HepG2 (cell line): ENCODE data around the gene TCFL5. TPM values are rescaled to one million over a fixed set of nuclear protein-coding genes. Genes with fewer than 3 reads are reported as not detected.

Source experiments
- ATAC-seq: fragments of 200-7000 bp; cut with Tn5 transposase; 3 replicates; pipeline ENCODE4 v1.9.1; 2020; ENCODE audit warnings: mild to moderate bottlenecking, moderate library complexity
- BruUV-seq: library from RNA; stranded (reverse); fragments of 400-500 nt; replicated peaks from 2 replicates; lab custom pipeline; 2021; lab: Mats Ljungman, UMichigan
- CTCF ChIA-PET: fragments of 300-600 bp; formaldehyde crosslinking; extraction: SDS; loops from one replicate; lab custom pipeline; 2021; ENCODE audit warnings: low total read pairs, inconsistent platforms, low intra/inter-chr PET ratio; lab: Yijun Ruan, JAX
- POLR2A ChIA-PET: fragments of 350-600 bp; sonication (Branson Sonifier 250); formaldehyde crosslinking; loops from one replicate; lab custom pipeline; 2020; ENCODE audit warnings: antibody characterized with exemption, inconsistent platforms; lab: Yijun Ruan, JAX
- DNase-seq: peaks from one replicate; pipeline ENCODE4 v3.0.0-alpha.2; 2015; ENCODE audit warnings: low spot score
- FAIRE-seq: peaks from 3 replicates; lab custom pipeline; 2011; peaks lifted over from hg19 to GRCh38; lab: Jason Lieb, UNC
- H2AFZ ChIP-seq: one replicate; pipeline ENCODE4 v1.6.1; 2011; ENCODE audit warnings: low read length, inconsistent platforms
- H3K27ac ChIP-seq: fragments of 300-600 bp; 3 replicates; pipeline ENCODE4 v1.8.0; 2011; ENCODE audit warnings: mixed run types, mild to moderate bottlenecking, mixed read lengths, low read length, inconsistent platforms; ENCODE audit not compliant: insufficient read depth; ENCODE audit errors: extremely low read length
- H3K27me3 ChIP-seq, 2 experiments: fragments of 200-600 bp in 1 of 2; 2 replicates in 1 of 2; 3 replicates in 1 of 2; pipeline versions ENCODE4 v1.6.0 to v1.8.0; 2011; ENCODE audit warnings: low read length in 2 of 2, mild to moderate bottlenecking in 2 of 2, moderate library complexity in 2 of 2, inconsistent platforms in 1 of 2; ENCODE audit not compliant: insufficient read depth in 2 of 2, control insufficient read depth in 1 of 2
- H3K36me3 ChIP-seq, 2 experiments: fragments of 200-600 bp in 1 of 2; replicated peaks in 1 of 2; 2 replicates in 1 of 2; 3 replicates in 1 of 2; pipeline versions ENCODE4 v1.5.1 to v1.8.0; 2011; ENCODE audit warnings: low read length in 2 of 2, inconsistent platforms in 1 of 2; ENCODE audit not compliant: insufficient read depth in 2 of 2, control insufficient read depth in 1 of 2
- H3K4me1 ChIP-seq: 2 replicates; pipeline ENCODE4 v1.5.1; 2012; ENCODE audit warnings: low read length, inconsistent platforms; ENCODE audit not compliant: insufficient read depth
- H3K4me2 ChIP-seq: 2 replicates; pipeline ENCODE4 v1.6.0; 2011; ENCODE audit warnings: low read depth, low read length, inconsistent platforms
- H3K4me3 ChIP-seq, 3 experiments: fragments of 200-600 bp in 1 of 3; sonication (generic), shearing (Covaris generic) in 1 of 3; replicated peaks in 1 of 3; 2 replicates each; pipeline ENCODE4 v1.5.1; 2011 to 2016; ENCODE audit warnings: low read length in 3 of 3, inconsistent platforms in 2 of 3, low read depth in 2 of 3, mild to moderate bottlenecking in 2 of 3, control low read depth in 1 of 3, mixed read lengths in 1 of 3; ENCODE audit not compliant: insufficient read depth in 1 of 3
- H3K79me2 ChIP-seq: one replicate; pipeline ENCODE4 v1.6.1; 2011; ENCODE audit warnings: low read length, inconsistent platforms; ENCODE audit not compliant: insufficient read depth
- H3K9ac ChIP-seq: 2 replicates; pipeline ENCODE4 v1.6.0; 2011; ENCODE audit warnings: mild to moderate bottlenecking, low read depth, low read length, inconsistent platforms; ENCODE audit not compliant: insufficient read depth
- H3K9me3 ChIP-seq: 2 replicates; pipeline ENCODE4 v1.5.1; 2012; ENCODE audit warnings: mild to moderate bottlenecking, low read length
- H4K20me1 ChIP-seq: 2 replicates; pipeline ENCODE4 v1.6.0; 2011; ENCODE audit warnings: inconsistent platforms, mild to moderate bottlenecking, low read length, moderate library complexity; ENCODE audit not compliant: insufficient read depth
- MED8 ChIP-seq: sonication (generic); formaldehyde crosslinking; IDR thresholded peaks from 2 replicates; pipeline ENCODE4 v1.8.1; 2023; ENCODE audit warnings: mild to moderate bottlenecking, missing genetic modification reagents; ENCODE audit not compliant: insufficient replicate concordance
- PLRG1 ChIP-seq: fragments of 450-650 bp; conservative IDR thresholded peaks from 2 replicates; pipeline ENCODE4 v1.6.1; 2016
- TRAFD1 ChIP-seq: sonication (generic); formaldehyde crosslinking; IDR thresholded peaks from 2 replicates; pipeline ENCODE4 v1.5.1; 2020; ENCODE audit warnings: missing genetic modification reagents, mild to moderate bottlenecking, borderline replicate concordance
- ZNF557 ChIP-seq: sonication (generic); formaldehyde crosslinking; IDR thresholded peaks from 2 replicates; pipeline ENCODE4 v1.4.0; 2020; ENCODE audit warnings: missing genetic modification reagents
- WGBS: methylation state at CpG from one replicate; pipeline ENCODE4 v1.1.6; 2017; ENCODE audit warnings: low lambda C conversion rate; 5-methylcytosine and 5-hydroxymethylcytosine counted together
- in situ Hi-C: cut with HindIII; loops from 2 replicates; pipeline ENCODE4 v1.10.0; 2017; ENCODE audit warnings: low pct_unique_long_range_greater_than_20kb; ENCODE audit not compliant: extremely low pct_ligation_motif_present
- intact Hi-C: fragments of 100-400 bp; cut with micrococcal nuclease; formaldehyde crosslinking; loops from one replicate; pipeline ENCODE4 v1.10.0; 2022; ENCODE audit not compliant: unreplicated experiment
- polyA plus RNA-seq, 8 experiments: library from polyadenylated mRNA; depleted of rRNA in 3 of 8; stranded (reverse) in 7 of 8; unstranded in 1 of 8; fragments of >200 nt; fragmentation: Illumina TruSeq in 4 of 8; extraction: Trizol in 4 of 8; gene quantifications; 2 replicates each; pipeline versions ENCODE4 v1.2.1 to v1.2.3, GENCODE V29; 2011 to 2016; ENCODE audit warnings: low read depth in 4 of 8, missing spikeins in 1 of 8, mixed read lengths in 1 of 8; ENCODE audit not compliant: insufficient read depth in 1 of 8
- total RNA-seq, 5 experiments: library from RNA; depleted of rRNA; stranded (reverse); fragments of >200 nt; fragmentation: Illumina TruSeq; extraction: Trizol; gene quantifications; 2 replicates each; pipeline ENCODE4 v1.2.3, GENCODE V29; 2016; ENCODE audit warnings: low read depth in 1 of 5

The TCFL5 gene
- total and polyA plus RNA-seq, 2 of the 13 experiments (the other 11 are each of a cell fraction or from before 2014, with no cell fraction given), result 14.8 to 20.0 TPM

GRCh38 chr20:62845416-62846160 lies 16.0 kb downstream of the TCFL5 start:
- no peaks in the 10 kb centered on the region for H3K4me1 ChIP-seq
- DNase-seq (no peak), FAIRE-seq (no peak), ATAC-seq (no peak)
- no peak for TF ChIP-seq PLRG1
- in situ Hi-C loops, result no loop called here
- H3K4me2 ChIP-seq, result no peak overlapping the region
- H3K36me3 ChIP-seq, result peaks cover 12 to 24% of the 10 kb centered on the region in 2 experiments
- H3K79me2 ChIP-seq, result no peaks in the 10 kb centered on the region
- no peak overlapping the region for H2AFZ ChIP-seq
- no peaks in the 10 kb centered on the region for H4K20me1 ChIP-seq
- no peaks in the 10 kb centered on the region for H3K27me3 ChIP-seq
- no peak overlapping the region for H3K27ac ChIP-seq
- intact Hi-C loops, result no loop called here
- WGBS, result 94% methylated on average over 16 of the region's 16 CpGs
- no peak overlapping the region for H3K9ac ChIP-seq
- H3K4me3 ChIP-seq, result no peak overlapping the region
- ChIA-PET POLR2A (interaction anchor here (2.0 kb wide), 2 partner anchors 13 to 16 kb away, joined by 5 to 6 read pairs; partner anchors contain the start of gene TCFL5), CTCF (interaction anchor here (3.6 kb wide), 1 partner anchor 23 kb away, joined by 14 read pairs; no protein-coding TSS in a partner anchor)
- H3K9me3 ChIP-seq, result no peaks in the 10 kb centered on the region
- no TSS peak for BruUV-seq

DNA sequence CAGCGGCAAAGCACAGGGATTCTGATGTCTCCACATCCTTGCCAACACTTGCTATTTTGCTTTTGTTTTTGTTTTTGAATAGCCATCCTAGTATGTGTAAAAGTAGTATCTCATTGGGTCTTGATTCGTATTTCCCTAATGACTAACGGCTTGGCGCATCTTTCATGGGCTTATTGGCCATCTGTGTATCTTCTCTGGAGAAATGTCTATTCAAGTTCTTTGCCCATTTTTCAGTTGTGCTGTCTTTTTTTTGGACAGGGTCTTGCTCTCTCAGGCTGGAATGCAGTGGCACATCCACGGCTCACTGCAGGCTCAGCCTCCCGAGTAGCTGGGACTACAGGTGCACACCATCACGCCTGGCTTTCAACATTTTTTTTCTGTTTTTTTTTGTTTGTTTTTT lies 17.4 kb downstream of the TCFL5 start:
- no peak for ATAC-seq
- ChIA-PET CTCF (no interaction called here), POLR2A (no interaction called here)
- intact Hi-C loops (no loop called here), in situ Hi-C loops (no loop called here)
- Histone ChIP-seq H3K79me2 (no peaks in the 10 kb centered on the region), H4K20me1 (no peaks in the 10 kb centered on the region), H3K9me3 (no peaks in the 10 kb centered on the region), H3K4me3 (no peak overlapping the region), H3K4me2 (no peak overlapping the region), H3K9ac (no peak overlapping the region), H3K4me1 (no peaks in the 10 kb centered on the region), H3K27me3 (no peaks in the 10 kb centered on the region), H3K36me3 (peaks cover 15 to 31% of the 10 kb centered on the region in 2 experiments), H3K27ac (no peak overlapping the region), H2AFZ (no peak overlapping the region)
- TF ChIP-seq MED8 (CRISPR knock-in tag) (peak; percentile 23), ZNF557 (no peak), TRAFD1 (CRISPR knock-in tag) (no peak)
- no TSS peak for BruUV-seq
- no peak for DNase-seq
- FAIRE-seq, result no peak
- 86% methylated on average over 7 of the region's 7 CpGs for WGBS
